ENCODE data around the gene NTMT1. TPM values are rescaled to one million over a fixed set of nuclear protein-coding genes. Genes with fewer than 3 reads are reported as not detected.

Gene NTMT1
- total and polyA plus RNA-seq, 10 of the 15 experiments (the other 5 are each of a cell fraction or from before 2014, with no cell fraction given) = 12.8 to 85.4 (median 39.3) TPM

GRCh38 chr9:129672702-129673101, 46.7 kb downstream of the NTMT1 start:
- Histone ChIP-seq H3K9ac (ENCODE audit: control insufficient read depth, insufficient read depth, low read length) (no peak overlapping the region), H3K27ac (ENCODE audit: control insufficient read depth, insufficient read depth) (no peak overlapping the region), H3K4me1 (ENCODE audit: control insufficient read depth, insufficient read depth, low read length) (no peaks in the 10 kb centered on the region), H3K79me2 (ENCODE audit: control insufficient read depth, insufficient read depth, low read length) (no peaks in the 10 kb centered on the region), H3K27me3 (replicated peaks in 1 of 2; ENCODE audit: control insufficient read depth in 2 of 2, insufficient read depth in 2 of 2, low read length in 1 of 2) (peaks cover 0 to 2% of the 10 kb centered on the region in 2 experiments; a peak in 2 of 4 replicates), H3K36me3 (ENCODE audit: control insufficient read depth in 2 of 2, insufficient read depth in 2 of 2, low read length in 1 of 2) (no peaks in the 10 kb centered on the region), H3K4me3 (no peak overlapping the region), H2AFZ (ENCODE audit: control insufficient read depth, low read depth, low read length) (no peak overlapping the region), H3K4me2 (ENCODE audit: control insufficient read depth, insufficient read depth) (no peak overlapping the region), H4K20me1 (ENCODE audit: control insufficient read depth, insufficient read depth) (no peaks in the 10 kb centered on the region), H3K9me3 (replicated peaks; ENCODE audit: control insufficient read depth, insufficient read depth, low read length) (no peaks in the 10 kb centered on the region)
- no peak for ATAC-seq
- no peak for FAIRE-seq
- ChIA-PET SMC1A (ENCODE audit: uncharacterized antibody, unreplicated experiment) (no interaction called here), CTCF (no interaction called here), RAD21 (ENCODE audit: unreplicated experiment) (no interaction called here), POLR2A (no interaction called here)
- DNase-seq (ENCODE audit: low read depth, low spot score) = no peak
- intact Hi-C loops (cut with micrococcal nuclease; ENCODE audit: unreplicated experiment) (no loop called here), in situ Hi-C loops (cut with MboI) (no loop called here)
- 32% methylated on average over 7 of the region's 8 CpGs for WGBS (ENCODE audit: insufficient coverage, insufficient replicate concordance, low lambda C conversion rate, missing lambda C conversion rate)
- BruUV-seq (replicated peaks) = no TSS peak
- TF ChIP-seq ZNF24 (IDR thresholded peaks at IDR 0.05) = peak; percentile 78; the same call in 1 of the 2 replicates
- TF ChIP-seq EP300 (IDR thresholded peaks at IDR 0.05; ENCODE audit: borderline replicate concordance in 1 of 2, control insufficient read depth in 1 of 2, low read depth in 2 of 2, low read length in 2 of 2) = no peak
- no peak for TF ChIP-seq NFYA (IDR thresholded peaks at IDR 0.05; ENCODE audit: borderline replicate concordance, low read depth, low read length)

- Histone ChIP-seq H3K9ac (ENCODE audit: control insufficient read depth, insufficient read depth, low read length) (no peak overlapping the region), H3K27me3 (replicated peaks in 1 of 2; ENCODE audit: control insufficient read depth in 2 of 2, insufficient read depth in 2 of 2, low read length in 1 of 2) (peaks cover 0 to 2% of the 10 kb centered on the region in 2 experiments; a peak in 2 of 4 replicates), H3K4me1 (ENCODE audit: control insufficient read depth, insufficient read depth, low read length) (no peaks in the 10 kb centered on the region), H3K4me3 (no peak overlapping the region), H4K20me1 (ENCODE audit: control insufficient read depth, insufficient read depth) (no peaks in the 10 kb centered on the region), H2AFZ (ENCODE audit: control insufficient read depth, low read depth, low read length) (no peak overlapping the region), H3K27ac (ENCODE audit: control insufficient read depth, insufficient read depth) (no peak overlapping the region), H3K9me3 (replicated peaks; ENCODE audit: control insufficient read depth, insufficient read depth, low read length) (no peaks in the 10 kb centered on the region), H3K79me2 (ENCODE audit: control insufficient read depth, insufficient read depth, low read length) (no peaks in the 10 kb centered on the region), H3K4me2 (ENCODE audit: control insufficient read depth, insufficient read depth) (no peak overlapping the region), H3K36me3 (ENCODE audit: control insufficient read depth in 2 of 2, insufficient read depth in 2 of 2, low read length in 1 of 2) (no peaks in the 10 kb centered on the region)
- TF ChIP-seq CBX5 (IDR thresholded peaks at IDR 0.05; ENCODE audit: low read depth) = no peak
- TF ChIP-seq JUND (IDR thresholded peaks at IDR 0.05; ENCODE audit: low read depth, low read length) = no peak
- no peak for TF ChIP-seq PBX3 (IDR thresholded peaks at IDR 0.05; ENCODE audit: insufficient replicate concordance, low read depth, low read length)
- TF ChIP-seq MLLT1 (IDR thresholded peaks at IDR 0.05) = no peak
- TF ChIP-seq EED (IDR thresholded peaks at IDR 0.05; ENCODE audit: low read depth) = no peak
- ATAC-seq (no peak), FAIRE-seq (no peak), DNase-seq (ENCODE audit: low read depth, low spot score) (no peak)
- RAD21 ChIA-PET (ENCODE audit: unreplicated experiment) = no interaction called here
- SMC1A ChIA-PET (ENCODE audit: uncharacterized antibody, unreplicated experiment) = no interaction called here
- POLR2A ChIA-PET = no interaction called here
- CTCF ChIA-PET = interaction anchor here (0.5 to 0.6 kb wide), 2 partner anchors 48 to 451 kb away, joined by 3 to 5 read pairs; partner anchors contain the start of gene NTMT1
- no TSS peak for BruUV-seq (replicated peaks)
- intact Hi-C loops (cut with micrococcal nuclease; ENCODE audit: unreplicated experiment) (no loop called here), in situ Hi-C loops (cut with MboI) (no loop called here)
- 18% methylated on average over 12 of the region's 12 CpGs for WGBS (ENCODE audit: insufficient coverage, insufficient replicate concordance, low lambda C conversion rate, missing lambda C conversion rate)
Observed at GRCh38 chr9:129673602-129674001, 47.6 kb downstream of the NTMT1 start.

Data from GM12878 (cell line).